HG03108 (cell line): ENCODE measurements around the gene ABCA10.
"Not testable (repeated sequence)": the region's sequence is repeated elsewhere in the genome, so short reads cannot be mapped to it uniquely, and the experiment has no call there.

Experiments used
- ATAC-seq: cut with Tn5 transposase; IDR thresholded peaks from one replicate; pipeline ENCODE4 v1.9.1; 2021; ENCODE audit warnings: moderate library complexity; ENCODE audit not compliant: unreplicated experiment

The ABCA10 gene, protein sequence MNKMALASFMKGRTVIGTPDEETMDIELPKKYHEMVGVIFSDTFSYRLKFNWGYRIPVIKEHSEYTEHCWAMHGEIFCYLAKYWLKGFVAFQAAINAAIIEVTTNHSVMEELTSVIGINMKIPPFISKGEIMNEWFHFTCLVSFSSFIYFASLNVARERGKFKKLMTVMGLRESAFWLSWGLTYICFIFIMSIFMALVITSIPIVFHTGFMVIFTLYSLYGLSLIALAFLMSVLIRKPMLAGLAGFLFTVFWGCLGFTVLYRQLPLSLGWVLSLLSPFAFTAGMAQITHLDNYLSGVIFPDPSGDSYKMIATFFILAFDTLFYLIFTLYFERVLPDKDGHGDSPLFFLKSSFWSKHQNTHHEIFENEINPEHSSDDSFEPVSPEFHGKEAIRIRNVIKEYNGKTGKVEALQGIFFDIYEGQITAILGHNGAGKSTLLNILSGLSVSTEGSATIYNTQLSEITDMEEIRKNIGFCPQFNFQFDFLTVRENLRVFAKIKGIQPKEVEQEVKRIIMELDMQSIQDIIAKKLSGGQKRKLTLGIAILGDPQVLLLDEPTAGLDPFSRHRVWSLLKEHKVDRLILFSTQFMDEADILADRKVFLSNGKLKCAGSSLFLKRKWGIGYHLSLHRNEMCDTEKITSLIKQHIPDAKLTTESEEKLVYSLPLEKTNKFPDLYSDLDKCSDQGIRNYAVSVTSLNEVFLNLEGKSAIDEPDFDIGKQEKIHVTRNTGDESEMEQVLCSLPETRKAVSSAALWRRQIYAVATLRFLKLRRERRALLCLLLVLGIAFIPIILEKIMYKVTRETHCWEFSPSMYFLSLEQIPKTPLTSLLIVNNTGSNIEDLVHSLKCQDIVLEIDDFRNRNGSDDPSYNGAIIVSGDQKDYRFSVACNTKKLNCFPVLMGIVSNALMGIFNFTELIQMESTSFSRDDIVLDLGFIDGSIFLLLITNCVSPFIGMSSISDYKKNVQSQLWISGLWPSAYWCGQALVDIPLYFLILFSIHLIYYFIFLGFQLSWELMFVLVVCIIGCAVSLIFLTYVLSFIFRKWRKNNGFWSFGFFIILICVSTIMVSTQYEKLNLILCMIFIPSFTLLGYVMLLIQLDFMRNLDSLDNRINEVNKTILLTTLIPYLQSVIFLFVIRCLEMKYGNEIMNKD (N-terminal part only)

DNA sequence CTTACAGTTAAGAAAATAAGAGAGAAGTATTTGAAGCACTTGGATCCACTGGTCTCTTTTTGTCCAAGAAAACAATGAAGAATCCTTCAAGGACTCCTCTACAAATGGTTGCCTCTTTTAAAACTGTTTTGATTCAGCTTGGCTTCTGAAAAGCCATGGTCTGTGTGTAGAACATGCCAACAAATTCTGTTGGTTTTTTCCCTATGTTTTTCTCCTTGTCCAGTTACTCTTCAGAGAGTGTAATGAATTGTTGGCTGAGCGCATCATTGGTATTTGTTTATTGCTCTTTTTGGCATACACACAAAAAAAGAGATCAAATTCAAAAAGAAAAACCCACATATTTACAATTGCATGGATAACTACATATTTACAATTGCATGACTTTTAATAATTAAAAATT lies at the start of gene ABCA10:
Gene ABCA10 (minus strand): TSS at position 249 of the 400 bp plus-strand sequence. CDS start 3,466 bp downstream, outside the sequence.
- ATAC-seq = no peak

DNA sequence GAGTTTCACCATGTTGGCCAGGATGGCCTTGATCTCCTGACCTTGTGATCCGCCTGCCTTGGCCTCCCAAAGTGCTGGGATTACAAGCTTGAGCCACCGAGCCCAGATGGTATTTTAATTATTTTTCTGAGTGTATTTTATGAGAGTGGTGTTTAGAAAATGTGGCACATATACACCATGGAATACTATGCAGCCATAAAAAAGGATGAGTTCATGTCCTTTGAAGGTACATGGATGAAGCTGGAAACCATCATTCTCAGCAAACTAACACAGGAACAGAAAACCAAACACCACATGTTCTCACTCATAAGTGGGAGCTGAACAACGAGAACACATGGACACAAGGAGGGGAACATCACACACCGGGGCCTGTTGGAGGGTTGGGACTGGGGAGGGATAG lies 47.7 kb upstream of the ABCA10 start:
- ATAC-seq = not testable (repeated sequence)

DNA sequence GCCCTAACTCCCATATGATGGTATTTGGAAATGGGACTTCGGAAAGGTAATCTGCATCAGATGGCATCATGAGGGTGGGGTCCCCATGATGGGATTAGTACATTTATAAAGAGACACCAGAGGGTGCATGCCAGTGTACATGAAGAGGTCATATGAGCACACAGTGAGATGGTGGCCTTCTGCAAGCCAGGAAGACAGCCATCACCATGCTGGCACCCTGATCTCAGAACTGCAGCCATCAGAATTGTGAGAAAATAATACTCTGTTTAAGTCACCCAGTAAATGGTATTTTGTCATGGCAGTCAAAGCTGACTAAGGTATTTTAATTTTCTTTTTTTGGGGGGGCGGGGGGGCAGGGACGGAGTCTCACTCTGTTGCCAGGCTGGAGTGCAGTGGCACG lies 47.1 kb upstream of the ABCA10 start:
- ATAC-seq = no peak

DNA sequence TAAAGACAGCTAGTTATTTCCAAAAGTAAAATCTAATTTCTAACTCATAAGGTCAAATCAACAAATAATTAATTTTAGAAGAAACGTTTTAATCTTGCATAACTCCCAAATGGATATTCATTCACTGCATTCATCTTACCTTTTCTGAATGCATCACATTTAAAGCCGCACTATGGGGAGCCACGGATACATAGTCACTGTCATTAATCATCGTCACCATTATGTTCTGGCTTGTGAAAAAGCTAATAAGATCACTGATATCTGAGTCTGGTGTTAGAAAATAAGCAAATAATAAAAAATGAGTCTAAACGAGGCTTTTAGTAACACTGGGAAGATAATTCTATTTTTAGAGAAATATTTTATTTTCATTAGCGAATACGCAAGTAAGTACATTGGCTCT lies 42.4 kb upstream of the ABCA10 start:
- no peak for ATAC-seq

DNA sequence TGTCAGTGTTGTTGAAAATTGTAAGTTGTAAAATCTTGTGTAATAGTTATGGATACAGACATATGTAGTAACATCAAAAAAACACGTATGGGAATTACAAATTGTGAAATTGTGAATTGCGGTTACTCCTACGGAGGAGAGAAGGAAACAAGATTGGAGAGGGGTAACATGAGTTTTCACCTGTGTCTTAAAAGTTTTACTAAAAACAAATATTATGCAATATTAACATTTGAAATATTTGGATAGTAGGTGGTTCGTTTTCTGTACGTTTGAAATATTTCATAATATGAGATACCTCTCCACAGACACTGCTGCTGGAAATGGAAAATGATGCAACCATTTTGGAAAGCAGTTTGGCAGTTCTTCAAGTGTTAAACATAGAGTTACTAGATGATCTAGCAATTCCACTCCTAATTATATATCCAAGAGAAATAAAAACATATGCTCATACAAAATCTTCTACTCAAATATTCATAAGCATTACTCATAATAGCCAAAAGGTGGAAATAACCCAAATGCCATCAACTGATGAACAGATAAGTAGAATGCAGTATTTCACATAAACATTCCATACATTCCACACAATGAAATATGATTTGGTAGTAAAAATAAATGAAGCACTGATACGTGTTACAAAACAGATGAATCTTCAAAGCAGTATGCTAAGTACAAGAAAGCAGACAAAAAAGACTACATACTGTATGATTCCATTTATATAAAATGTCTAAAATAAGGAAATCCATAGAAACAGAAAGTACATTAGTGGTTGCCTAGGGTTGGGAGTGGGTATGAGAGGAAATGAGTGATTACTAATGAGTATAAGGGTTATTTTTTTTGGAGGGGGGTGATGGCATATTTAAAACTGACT lies 40.7 kb upstream of the ABCA10 start:
- ATAC-seq = no peak

DNA sequence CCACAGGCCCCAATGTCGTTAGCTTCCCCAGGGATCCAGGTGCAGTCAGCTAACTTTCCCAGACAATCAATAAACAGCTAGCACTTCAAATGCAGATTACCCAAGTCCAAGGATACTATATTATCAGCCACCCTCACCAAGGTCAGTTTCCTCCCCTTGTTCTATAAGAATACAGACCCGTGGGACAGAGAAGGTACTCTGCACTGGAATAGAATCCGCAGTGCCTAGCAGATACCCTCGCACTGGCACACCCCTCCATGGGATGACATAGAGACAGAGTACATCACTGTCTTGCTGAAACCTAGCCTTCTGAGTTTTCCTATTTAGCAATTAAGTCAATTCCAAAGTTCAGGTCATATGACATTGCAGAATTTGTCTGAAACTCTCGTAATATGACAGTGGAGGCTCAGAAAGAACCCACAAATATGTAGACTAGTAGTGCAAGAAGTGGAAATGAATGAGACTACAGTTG lies 40.0 kb upstream of the ABCA10 start:
- no peak for ATAC-seq

DNA sequence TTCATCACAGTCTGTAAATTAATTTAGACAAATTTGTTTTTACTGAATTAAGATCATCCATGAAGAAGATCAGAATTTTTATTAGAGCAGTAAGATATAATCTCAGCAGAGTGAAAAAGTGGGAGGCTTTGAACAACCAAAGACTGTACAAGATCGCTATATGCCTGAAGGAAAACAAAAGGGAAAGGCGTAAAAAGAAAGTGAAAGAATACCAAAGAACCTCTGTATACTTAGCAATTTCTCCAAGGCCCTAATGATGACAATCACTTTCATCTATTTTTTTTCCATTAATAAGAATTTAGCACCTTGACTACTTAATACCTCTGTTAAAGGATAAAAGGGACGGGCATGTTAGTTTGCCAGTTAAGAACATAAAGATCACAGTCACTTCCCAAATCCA lies 38.6 kb upstream of the ABCA10 start:
- no peak for ATAC-seq

DNA sequence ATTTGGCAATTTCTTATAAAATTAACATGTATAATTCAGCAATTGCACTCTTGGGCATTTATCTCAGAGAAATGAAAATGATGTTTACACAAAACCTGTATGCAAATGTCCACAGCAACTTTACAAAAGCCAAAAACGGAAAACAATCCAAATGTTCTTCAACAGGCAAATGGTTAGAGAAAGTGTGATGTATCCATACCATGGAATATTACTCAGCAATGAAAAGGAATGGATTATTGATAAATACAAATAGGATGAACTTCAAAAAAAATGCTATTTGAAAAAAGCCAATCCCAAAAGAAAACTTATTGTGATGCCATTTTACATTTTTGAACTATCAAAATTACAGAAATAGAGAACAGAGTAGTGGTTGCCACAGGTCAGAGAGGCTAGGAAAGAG lies 37.2 kb upstream of the ABCA10 start:
- ATAC-seq = no peak

DNA sequence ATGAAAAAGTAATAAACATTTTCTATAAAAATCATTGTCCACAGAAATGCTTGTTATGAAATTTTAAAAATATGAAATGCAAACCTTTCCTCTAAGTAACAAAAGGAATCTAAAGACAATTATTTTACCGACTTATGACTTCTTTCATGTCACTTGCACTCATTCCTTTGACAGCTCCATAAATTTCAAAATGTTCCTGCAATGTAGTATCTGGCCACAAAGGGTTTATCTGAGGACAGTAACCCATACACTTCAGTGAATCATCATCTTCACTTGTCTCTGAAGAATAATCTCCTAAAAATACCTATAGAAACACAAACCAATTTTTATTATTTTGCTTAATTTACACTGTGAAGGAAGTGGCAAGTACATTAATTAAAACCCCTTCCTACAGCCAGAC lies 25.6 kb upstream of the ABCA10 start:
- no peak for ATAC-seq

DNA sequence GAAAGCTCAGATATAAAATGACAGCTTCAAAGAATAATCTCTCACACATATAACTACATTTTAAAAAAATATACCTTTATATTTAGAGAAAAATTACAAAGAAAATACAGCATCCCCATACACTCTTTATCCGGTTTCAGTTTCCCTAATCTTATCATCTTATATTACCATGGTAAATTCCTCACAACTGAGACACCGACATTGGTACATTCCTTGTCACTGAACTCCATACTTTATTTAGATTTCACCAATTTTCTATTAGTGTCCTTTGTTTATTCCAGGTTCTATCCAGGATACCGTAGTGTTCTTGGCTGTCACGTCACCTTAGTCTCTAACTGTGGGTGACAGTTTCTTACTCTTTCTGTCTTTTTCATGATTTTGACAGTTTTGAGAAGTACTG lies 22.0 kb upstream of the ABCA10 start:
- ATAC-seq = no peak

DNA sequence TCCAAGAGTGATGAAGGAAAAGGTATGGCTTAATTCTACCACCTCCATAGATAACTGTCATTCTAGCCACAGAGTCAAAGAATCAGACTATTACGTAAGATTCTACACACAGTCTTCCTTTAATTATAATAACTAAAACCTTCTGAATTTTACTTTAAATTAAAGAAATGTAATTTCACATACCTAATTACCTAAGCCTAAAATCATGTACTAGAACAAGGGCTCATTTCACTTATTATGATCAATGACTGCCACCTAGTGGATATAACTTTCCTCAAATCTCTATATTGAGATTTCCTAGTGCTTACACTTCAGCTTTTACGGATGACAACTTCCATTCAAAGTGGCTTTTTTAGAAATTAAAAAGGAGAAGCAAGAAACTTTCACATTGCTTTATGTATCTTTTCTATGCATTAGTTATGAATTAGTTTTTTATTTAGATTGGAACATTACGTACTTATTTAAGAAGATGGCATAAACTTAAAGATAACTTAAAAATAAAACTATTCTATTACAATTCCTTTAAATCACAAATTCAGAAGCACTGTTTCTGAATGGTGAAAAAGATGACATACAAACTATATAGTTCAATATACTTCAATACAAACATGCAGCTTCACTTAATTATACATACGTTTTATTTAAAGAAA lies 18.2 kb upstream of the ABCA10 start:
- ATAC-seq = peak; percentile 64

DNA sequence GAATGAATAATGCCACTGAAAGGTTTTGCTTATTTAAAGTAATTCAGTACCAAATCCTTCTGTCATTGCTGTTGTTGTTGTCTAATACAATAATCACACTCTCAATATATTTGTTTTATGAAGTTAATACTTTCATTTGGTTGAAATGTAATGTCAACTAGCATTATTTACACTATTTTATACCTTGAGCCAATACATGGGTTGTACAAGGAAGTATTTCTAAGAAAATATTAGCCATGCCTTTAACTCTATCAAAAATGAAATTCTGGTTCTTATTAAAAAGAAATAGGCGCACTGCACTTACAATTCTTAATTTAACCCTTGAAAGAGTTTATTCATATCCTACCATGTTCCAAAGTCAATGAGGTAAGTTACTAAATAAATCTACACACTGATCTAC lies 17.6 kb upstream of the ABCA10 start:
- ATAC-seq = no peak

DNA sequence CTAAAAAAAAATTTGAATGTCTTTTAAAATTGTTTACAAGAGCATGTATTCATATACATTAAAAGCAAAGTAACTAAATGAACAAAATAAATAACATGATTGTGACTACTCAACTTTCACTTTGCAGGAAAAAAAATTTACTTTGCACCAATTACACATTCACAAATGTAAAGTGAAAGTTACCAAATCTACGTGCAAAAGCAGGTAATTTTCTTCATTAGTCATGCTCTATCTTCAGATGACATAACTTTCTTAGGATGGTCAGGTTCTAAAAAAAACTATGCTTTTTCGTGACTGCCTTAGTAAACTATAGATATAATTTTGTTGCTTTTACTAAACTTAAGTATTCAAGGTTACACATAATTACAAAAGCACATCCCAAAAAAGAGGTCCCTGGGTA lies 17.0 kb upstream of the ABCA10 start:
- no peak for ATAC-seq

DNA sequence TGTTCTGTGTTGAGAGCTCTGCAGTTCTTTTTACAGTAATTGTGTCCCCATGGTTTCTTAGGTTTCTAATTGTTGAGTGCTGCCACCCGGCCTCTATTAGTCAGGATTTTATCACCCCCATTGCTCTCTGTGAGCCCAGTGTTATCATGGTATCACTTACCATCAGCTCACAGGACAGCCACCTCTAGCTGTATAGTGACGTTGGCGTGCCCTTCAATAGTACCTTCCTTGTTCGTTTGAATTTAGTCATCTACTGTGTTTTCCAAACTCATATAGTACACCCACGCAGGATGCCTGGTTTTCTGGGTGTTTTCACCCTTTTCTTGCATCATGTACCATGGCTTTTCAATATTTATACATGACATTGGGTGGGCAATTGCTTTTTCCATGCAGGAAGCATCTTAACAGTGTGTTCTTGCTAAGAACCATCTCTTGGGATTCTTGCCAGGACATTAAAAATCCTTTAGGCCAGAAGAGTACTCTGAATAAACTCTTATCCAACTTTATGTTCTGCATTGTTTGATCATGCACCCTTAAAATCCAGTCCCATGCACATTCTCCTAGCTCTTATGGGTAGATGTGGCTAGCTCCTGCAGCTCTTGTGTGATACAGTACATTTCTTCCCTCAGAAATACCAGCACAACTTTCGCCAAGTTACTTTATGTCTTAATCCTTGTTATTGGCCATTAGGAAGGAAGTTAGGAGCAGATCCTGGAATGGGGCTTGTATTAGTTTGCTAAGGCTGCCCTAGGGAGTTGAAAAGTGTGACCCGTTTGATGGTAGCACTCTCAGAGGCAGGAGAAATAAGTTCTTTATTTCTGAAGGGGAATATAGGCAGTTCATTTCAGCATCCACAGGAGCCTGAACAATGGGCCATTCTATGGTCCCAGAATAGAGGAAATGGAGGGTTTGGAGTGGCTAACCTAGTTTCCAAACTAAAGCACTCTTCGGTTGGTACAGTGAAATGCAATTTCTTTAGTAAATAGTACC lies 11.3 kb upstream of the ABCA10 start:
- ATAC-seq = no peak

DNA sequence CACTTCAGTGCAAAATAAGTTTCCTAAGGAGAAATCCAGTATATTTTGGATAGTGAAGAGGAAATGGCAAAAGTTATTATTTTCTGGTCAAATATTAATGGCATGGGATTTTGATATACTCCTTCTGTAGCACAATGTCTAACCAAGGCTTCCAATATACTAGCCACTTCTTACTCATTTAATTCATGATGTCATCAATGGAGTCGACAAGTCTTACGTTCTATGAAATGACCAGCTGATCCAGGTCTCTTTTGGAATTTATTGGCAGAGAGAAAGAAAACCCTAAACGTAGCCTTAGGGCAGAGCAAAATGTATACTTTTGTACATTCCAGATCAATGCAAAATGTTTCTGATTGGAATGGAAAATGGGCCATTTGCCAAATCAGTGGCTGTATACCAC lies 8.3 kb upstream of the ABCA10 start:
- no peak for ATAC-seq

DNA sequence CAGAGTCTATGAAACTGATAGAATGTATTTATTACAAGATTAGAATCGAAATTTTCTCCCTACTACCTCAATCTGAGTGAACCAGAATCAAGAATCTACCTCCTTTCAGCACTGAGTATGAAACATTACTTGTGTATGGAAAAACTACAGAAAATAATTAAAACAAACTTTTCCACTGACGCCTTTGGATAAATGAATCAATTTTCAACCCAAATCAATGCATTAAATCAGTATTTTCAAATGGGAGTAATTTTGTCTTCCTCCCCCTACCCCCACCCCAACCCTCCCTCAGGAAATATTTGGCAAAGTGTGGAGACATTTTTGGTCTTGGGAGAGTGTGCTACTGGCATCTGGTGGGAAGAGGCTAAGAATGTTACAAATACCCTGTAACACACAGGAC lies 7.8 kb upstream of the ABCA10 start:
- ATAC-seq = no peak

DNA sequence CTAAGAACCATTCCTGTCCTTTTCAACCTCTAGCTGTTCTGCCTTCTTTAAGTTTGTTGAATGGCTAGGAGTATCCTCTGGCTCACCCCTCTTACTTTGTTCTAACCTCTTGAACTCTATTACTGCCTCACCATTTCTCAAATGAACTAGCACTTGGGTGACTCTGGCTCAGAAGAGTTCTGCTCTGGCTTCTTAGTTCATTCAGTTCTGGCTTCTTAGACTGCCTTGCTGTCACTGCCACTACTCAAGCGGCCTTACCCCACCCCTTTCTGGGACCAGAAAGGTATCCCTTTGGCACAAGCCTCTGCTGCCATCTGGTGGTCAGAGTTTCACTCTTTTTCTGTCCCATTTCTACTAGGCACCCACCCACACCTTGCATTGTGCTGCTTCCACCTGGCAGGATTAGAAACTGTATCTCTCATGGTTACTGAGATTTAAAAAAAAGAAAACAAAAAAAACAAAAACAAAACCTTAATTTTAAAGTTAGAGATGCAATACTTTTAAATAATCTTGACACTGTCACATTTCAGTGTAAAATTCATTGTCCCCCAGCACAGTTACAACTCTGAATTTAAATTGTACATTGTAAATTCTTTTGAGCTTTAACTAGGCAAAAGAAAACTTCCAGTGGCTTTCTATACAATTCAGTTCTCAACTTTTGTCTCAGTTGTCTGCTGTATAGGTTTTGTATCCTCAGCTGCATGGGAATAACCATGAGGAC lies 6.9 kb upstream of the ABCA10 start:
- ATAC-seq = peak; percentile 79

DNA sequence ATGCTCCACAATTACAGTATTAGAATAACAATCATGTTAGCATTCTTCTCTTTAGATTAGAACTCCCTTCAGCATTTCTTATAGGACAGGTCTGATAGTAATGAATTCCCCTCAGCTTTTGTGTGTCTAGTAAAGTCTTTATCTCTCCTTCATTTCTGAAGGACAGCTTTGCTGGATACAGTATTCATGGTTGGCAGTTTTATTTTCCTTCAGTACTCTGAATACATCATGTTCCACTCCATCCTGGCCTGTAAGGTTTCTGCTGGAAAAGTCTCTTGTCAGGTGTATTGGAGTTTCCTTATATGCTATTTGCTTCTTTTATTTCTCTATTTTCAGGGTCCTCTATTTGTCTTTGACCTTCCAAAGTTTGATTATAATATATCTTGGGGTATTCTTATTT lies 4.0 kb upstream of the ABCA10 start:
- no peak for ATAC-seq
